NCI-H2196 treated with DMSO at 0.1 percent for 48 hours (cell line): ENCODE data around the gene LRRC7.

Experiments
- DNase-seq: peaks from one replicate; lab custom pipeline; 2025; ENCODE audit not compliant: unreplicated experiment; lab: John Stamatoyannopoulos, UW

Gene LRRC7

DNA sequence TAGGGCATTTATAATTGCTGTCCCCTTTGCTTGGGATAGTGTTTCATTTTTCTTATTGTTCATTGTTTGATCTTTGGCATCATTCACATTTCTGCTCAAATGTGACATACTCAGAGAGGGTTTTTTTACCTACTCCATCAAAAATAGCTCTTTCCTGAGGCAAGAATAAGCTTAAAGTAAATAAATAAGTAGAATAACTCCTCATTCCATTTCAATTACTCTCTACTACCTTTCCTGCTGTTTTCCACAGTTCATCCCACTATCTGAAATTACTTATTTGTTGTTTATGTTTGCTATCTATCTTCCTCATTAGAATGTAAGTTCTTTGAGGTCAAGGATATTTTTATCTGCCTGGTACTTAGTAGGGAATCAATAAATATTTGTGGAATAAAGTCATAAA is 517.8 kb downstream of the LRRC7 start:
- no peak for DNase-seq

DNA sequence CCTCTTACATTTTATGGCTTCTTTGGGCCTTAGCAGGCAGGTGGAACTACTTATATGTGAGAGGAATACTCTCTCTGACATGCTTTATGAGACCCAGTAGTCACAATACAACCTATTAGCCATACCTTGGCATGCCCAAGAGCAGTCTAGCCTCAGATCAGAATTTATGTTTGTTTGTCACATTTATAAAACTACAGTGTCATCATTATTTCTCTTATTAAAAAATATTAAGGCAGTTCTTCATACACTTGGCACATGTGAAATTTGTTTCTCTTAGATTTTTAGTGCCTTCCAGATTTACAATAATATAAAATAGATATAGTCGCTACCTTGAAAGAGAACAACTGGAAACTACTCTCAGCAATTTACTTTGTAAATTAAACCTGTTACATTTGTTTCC is 519.2 kb downstream of the LRRC7 start:
- no peak for DNase-seq

DNA sequence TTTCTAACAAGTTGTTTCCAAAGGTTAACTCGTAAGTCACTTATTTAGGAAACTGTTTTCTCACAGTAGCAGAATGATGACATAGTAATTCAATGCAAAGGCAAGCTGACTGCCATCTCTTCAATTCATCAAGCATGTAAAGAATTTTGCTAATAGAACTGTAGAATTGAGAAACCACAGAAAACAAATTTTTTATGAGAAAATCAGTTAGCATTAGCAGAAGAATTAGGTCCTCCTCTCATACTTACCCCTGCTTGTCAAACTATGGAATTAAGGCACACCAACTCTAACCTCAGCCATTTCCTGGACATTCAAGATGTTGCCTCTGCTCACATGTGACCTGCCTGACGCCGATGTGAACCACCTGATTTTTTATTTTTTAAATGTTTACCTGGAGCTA is 522.4 kb downstream of the LRRC7 start:
- DNase-seq = no peak

DNA sequence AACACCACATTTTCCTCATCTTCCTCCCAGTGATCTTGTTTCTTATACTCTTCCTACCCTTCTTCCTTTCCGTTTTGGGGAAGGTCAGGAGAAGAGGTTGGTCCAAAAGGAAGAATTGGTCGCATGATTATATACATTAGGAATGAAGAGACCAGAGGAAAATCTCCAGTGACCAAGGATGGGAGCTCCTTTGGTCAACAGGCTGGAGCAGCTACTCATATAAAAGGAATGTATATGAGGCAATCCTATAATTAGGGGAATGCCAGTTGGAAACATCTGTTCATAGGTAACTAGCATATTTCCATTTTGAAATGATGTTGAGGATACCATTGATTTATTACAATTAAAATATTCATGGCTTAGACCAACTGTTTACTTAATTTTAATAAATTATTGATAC is 523.2 kb downstream of the LRRC7 start:
- no peak for DNase-seq

DNA sequence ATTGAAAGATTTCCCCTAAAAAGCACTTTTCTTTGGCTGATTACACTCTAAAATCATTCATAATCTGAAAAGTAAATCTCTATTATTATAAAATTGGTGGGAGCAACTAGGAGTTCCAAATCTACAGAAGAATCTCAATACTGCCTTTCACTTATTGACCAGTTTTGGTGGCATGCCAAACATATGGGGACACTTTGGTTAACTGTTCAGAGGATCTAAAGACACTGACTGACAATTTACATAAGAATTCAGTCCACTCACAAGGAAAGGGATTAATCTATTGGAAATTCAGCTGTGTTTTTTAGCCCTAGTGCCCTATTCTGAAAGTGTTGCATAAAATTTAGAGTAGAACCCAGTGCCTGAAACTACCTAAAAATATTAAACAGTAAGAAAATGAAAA is 524.1 kb downstream of the LRRC7 start:
- no peak for DNase-seq

DNA sequence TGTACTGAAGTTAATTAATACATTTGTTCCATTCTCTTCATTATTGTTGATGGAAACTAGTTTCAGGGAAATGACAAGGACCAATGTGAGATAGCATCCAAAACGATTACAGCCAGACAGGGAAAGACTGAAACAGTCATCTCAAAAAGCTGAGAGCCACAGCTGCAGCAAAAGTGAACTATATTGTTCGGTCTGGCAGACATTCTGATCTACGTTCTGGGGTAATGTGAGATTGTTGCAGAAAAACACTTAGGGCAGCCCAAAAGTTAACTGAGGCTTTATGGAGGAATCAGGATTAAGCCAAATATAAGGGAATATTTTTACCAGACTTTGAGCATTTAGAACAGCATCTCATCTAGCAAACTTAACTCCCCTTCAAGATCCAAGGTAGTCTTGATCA is 524.8 kb downstream of the LRRC7 start:
- no peak for DNase-seq

DNA sequence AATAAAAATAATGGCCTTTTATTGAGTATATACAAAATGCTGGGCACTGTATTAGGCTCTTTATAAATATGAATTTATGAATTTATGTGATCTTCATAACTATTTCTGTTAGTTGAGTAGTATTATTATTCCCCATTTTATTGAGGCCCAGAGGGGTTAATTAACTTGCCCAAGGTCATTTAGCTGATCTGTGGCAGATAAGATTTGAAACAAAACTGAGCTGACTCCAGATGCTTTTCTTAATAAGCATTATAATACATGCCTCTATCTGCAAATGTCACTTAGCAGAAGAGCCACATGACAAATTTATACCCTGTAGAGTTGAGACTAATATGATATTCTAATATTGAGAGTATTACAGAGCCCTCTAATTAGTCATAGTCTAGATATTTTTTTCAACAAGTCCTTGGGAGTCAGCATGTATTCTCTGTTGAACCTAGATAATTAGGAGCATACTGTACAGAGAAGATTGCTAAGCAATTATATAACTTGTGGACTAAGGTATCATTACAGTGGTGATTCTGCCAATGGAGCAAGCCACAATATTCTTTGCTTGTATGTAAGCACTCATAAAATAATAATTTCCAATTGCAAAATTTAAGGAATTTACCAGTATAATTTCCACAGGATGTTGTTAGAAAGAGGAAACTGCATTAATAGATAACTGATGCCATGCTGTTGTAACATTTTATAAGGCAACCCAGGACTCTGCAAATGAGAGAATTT is 525.7 kb downstream of the LRRC7 start:
- no peak for DNase-seq

DNA sequence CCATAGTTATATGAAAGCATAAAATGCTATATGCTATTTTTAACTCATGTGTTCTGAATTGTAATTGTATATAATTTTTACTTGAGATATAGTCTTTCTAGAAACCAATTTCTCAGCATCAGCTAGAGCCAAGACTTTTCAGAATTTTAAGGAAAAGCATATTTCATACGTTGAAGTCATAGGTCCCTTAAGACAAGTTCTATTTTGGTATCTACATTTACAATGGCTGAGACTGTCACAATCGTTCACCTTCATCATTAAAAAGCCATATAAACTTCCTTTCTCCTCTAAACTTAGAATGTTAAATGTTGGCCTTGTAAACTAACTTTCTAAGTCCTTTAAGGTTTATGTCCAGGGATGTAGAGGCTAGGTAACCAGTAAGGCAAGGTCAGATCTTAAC is 533.5 kb downstream of the LRRC7 start:
- no peak for DNase-seq

DNA sequence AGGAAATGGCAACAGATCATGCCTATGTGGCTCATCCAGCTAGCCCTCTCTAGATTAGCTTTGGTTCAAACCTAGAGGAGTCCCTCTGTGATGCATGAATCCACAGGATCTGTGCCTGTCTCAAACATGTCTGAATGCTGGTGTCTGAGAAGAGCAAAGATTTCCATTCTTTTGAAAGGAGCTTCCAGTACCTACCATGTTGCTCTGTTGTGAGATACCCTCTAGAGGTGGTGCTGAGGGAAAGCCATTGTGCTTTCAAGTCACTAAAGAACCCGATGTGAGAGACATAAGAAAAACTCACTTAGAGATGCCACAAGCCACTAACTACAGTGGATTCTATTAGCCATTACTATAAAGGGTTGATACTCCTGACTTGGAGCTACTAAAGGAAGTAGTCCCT is 534.1 kb downstream of the LRRC7 start:
- DNase-seq = no peak

DNA sequence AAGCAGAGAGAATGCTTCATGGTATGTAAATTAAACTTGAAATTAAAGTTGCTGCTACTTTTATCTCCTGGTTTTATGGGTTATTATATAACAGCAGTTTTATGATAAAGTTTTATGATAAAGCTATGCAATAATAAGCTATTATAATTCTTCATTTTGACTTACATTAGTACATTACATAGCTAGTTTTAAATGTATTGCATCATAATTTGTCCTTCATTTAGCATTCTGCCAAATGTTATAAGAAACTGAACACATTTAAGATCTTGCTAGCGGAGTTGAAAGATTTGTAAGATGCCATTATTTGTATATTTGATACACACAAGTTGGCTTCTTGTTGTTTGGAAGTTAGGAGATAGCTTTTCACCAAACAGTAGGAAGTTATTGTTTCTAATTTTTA is 536.0 kb downstream of the LRRC7 start:
- DNase-seq = no peak

DNA sequence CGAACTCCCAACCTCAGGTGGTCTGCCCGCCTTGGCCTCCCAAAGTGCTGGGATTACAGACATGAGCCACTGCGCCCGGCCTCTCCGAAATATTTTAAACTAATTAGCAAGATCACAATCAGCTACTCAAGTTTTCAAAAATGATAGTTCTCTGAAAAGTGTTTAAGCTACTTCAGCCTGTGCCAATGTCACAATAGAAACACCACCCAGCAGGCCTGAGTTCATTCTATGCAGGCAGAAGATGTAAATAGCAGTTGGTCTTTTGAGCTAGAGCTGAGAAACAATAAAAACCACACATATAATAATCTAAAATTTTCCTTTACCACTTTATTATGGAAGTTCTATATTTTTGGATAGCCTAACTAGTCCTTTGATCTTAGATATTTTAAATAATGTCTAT is 541.5 kb downstream of the LRRC7 start:
- no peak for DNase-seq

DNA sequence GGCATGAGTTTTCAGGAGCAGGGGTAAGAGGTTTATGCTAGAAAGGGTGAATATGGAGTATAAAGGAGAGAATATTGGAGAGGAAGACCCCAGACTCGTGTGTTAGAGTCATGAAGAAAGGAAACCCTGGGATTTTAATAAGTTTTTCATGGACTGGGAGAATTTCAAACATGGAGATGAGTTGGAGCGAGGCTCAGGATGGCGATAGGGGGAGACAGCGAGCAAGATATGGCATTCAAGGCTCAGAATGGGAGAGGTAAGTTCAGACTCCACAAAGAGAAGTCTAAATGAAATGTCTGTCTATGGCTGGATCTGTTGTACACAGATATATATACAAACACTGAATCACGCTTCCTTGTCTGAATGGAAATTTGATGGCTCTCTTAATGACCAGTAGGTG is 545.1 kb downstream of the LRRC7 start:
- DNase-seq = no peak

DNA sequence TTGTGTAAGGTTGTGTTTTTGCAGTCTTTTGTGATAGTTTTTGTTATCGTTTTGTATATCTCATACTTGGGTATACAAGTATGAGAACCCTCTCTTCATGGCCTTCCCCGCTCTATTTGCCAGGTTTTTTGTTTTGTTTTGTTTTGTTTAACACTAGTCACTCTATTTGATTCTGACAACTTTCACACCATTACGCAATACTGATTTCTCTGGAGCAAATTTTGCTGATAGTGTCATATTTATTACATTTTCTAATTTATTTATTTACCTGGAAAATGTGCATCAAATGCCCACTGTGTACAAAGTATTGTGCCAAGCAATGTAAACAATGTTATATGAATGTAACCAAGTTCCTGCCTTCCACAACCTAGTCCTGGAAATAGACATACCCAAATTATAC is 547.6 kb downstream of the LRRC7 start:
- DNase-seq = no peak

DNA sequence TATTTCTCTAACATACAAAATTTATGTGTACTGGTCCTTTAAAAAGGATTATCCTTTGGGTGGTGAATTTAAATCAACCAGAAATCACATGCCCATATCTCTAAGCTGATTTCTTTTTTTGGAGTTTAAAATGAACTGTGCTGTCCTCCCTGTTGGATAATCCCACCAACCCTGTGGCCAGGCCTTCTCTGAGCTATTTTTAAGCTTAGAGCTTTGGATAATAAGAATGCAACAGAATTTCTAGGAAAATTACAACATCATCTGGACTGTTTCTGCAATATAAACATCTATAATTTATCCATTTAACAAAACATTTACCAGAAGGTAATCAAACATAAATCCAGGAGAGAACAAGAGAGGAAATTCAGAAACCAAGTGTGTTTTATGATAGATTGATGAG is 549.3 kb downstream of the LRRC7 start:
- DNase-seq = no peak

DNA sequence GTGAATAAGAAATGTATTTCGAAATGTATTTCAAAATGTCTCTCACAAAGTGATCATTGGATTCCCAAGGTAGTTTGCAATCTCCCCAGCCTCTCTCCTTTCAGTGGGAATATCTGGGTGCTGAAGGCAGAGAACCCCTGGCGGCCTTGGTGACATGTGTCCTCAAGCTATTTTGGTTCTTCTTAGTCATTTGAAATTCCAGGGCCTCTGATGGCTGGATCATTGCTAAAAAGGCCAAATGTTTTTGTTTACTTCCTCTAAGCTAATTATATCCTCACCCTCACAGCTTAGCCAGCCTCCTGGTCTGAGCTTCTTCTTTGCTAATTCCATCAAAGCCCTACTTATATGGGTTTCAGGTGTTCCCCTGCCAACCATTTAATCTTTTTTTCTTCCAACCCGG is 566.4 kb downstream of the LRRC7 start:
- no peak for DNase-seq

DNA sequence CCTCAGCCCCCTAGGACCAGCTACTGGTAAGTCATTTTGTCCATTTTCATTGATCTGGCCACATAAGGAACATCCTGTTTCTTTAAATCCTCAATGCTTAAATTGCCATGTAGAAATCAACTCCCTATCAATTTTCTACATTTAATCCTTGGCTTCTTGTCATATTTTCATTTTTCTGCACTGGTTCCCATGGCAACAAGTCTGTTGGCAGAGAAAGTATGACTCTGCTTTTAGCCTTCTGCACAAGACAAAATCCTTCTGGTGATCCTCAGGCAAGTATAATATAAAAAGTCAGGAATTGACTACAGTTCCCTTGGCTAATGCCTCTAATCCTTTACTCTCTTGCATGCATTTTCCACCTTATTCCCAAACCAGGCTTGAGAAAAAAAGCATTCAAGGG is 572.6 kb downstream of the LRRC7 start:
- no peak for DNase-seq

DNA sequence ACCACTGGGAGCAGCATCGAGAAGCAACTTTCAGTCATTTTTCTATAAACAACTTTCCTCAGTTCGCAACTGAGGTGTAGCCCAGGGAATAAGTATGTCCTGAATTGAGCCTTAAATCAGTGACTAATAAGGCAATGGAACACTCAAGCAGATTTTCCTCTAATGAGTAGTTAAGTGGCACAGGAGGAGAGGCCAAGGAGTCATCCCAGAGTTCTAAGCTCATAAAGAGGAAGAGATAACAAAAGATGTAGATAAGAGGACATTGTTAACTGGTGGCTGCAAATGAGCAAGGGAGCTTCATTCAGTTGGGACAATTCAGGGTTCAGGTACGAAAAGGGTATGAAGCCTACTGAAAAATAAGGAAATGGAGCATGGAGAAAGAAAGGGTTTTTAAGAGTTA is 573.2 kb downstream of the LRRC7 start:
- DNase-seq = no peak

DNA sequence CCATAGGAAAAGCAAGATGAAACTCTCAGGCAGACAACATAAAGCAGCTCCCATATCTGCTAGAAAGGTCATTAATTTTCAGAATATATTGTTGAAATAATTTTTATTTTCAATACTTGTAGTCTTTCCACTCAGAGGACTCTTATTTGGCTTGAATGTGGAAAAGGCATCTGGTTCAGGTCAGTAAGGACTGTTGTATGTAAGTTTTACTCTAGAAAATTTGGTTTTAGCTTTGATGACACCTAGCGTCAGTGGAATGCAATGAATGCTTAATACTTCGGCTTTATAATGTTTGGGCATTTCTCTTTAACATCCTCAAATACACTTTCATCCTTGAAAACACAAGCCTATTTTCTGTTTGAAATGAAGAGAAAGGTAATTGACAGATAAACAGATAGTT is 574.4 kb downstream of the LRRC7 start:
- no peak for DNase-seq

DNA sequence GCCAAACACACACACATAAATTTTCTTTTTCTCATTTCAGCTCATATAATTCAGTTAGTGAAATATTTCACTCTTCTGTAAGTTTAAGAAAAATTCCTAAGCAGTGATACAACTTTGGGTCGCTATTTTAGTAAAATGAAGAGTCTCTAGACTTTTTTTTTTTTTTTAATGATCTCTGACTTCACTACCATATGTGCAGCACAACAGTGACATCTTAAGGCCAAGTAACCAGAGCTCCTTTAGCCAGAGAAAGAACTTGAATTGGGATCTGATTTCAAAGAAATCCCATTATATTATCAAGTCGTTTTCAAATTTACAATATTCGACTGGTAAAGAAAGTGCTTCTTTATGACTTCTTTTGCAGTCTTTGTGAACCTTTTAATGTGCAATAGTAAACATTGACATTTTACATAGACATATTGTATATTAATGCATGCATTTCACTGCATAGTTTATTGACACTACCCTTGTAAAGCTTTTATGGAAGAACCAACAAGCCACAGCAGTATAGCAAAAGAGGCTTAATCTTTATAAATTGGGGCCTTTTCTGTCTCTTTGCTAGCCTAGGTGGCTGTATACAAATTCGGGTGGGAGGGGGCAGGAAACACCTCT is 575.4 kb downstream of the LRRC7 start:
- DNase-seq = no peak

DNA sequence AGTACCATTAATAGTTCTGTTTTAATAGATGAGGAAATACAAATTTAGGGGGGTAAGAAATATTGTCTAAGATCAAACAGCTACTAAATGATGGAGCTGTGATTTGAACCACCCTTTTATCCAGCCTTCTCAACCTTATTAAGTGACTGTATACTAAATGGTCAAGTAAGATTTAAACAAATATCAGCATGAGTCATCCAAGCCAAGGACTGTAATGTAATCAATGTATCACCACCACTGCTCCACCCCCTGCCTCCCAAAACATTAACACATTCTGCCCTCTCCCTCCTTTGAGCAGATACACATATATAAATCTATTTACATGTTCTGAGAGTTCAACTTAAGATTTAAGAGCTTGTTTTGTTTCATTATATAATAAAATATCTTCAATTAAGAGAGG is 578.8 kb downstream of the LRRC7 start:
- DNase-seq = no peak

DNA sequence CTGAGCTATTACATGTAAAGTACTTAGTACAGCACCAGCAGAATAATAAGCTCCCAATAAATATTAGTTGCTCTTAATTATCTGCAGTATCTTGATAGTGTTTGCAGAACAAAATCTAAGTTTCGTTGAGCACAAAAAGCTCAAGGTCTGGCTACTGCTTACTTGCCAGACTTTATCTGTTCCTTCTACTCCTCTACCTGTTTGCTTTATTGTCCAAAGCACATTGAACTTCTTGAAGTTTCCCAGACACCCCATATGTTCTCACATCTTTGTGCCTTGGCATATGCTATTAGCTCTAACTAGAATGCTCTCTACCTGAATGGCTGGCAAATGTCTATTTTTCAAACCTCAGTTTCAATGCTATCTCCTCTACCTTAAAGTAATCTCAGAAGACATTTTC is 582.7 kb downstream of the LRRC7 start:
- DNase-seq = no peak

DNA sequence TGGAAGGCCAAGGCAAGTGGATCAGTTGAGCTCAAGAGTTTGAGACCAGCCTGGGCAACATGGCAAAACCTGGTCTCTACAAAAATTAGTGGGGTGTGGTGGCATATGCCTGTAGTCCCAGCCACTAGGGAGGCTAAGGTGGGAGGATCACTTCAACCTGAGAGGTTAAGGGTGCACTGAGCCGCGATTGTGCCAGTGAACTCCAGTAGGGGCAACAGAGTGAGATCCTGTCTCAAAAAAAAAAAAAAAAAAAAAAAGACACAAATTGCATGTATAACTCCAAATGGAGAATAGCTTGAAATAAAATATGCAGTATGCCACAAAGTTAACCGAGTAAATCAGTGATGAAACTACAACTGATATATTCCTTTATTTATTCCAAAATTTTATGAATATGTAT is 586.0 kb downstream of the LRRC7 start:
- no peak for DNase-seq

DNA sequence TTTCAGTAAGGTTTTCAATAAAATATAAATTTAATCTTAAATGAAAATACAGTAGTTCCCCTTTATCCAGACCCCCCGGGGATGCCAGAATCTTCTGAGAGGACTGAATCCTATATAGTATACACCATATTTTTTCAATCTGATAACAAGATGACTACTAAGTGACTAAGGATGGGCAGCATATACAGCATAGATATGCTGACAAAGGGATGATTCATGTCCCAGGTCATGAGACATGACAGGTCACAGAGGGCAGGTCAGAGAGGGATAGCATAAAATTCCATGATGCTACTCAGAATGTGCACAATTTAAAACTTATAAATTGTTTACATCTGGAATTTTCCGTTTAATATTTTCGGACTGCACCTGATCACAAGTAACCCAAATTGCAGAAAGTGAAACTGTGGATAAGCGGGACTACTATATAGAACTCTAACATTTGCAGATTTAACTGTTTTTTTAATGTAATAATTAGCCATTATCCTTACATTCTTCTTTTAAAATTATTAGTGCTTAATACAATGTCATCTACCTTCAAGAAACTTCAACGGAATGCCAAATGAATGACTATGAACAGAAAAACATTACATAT is 588.9 kb downstream of the LRRC7 start:
- no peak for DNase-seq
